GM23248 (cell line): ENCODE results near the gene SNX9.

Source experiments
- EZH2 ChIP-seq: fragments of 200-600 bp; sonication (generic); IDR thresholded peaks from 2 replicates; pipeline ENCODE4 v1.6.1; 2018; ENCODE audit warnings: antibody characterized with exemption, mild to moderate bottlenecking; ENCODE audit not compliant: insufficient read depth, poor library complexity, severe bottlenecking
- EZH2phosphoT487 ChIP-seq: fragments of 200-600 bp; sonication (generic); IDR thresholded peaks from 2 replicates; pipeline ENCODE4 v1.6.1; 2018; ENCODE audit warnings: antibody characterized with exemption, moderate library complexity, mild to moderate bottlenecking, low read depth; ENCODE audit not compliant: insufficient read depth

DNA sequence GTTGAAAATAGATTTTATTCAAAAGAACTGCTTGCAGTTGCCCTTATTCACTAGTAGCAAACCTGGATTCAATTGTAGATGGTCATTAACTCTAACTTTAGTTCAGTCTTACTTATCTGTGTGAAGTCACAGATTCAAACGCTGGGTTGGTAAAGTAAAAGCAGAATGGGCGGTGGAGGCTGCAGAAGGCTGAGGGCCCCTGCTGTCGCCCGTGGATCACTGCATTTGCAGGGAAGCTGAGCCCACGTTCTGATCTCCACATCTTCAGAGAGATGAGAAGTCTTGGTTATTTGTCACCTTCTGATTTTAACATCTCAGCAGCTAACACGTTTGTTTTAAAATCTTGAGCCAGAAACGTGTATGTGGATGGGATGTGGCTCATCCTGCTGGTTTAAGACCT lies 75.1 kb downstream of the SNX9 start:
- TF ChIP-seq EZH2 (no peak), EZH2phosphoT487 (no peak)
